Panc1 (cell line): ENCODE results near the gene PTPN23. TPM values are rescaled to one million over a fixed set of nuclear protein-coding genes. Genes with fewer than 3 reads are reported as not detected.
"Not testable (repeated sequence)": the region's sequence is repeated elsewhere in the genome, so short reads cannot be mapped to it uniquely, and the experiment has no call there.

Experiments used
- ATAC-seq: fragments of 200-7000 bp; cut with Tn5 transposase; 2 replicates; pipeline ENCODE4 v1.9.1; 2020; ENCODE audit warnings: mild to moderate bottlenecking, moderate library complexity
- BruUV-seq: library from RNA; stranded (reverse); fragments of 400-500 nt; replicated peaks from 2 replicates; lab custom pipeline; 2021; lab: Mats Ljungman, UMichigan
- CTCF ChIA-PET: fragments of 300-600 bp; sonication (Branson Sonifier 250); formaldehyde crosslinking; loops from one replicate; lab custom pipeline; 2022; ENCODE audit warnings: antibody characterized with exemption; lab: Charles Lee
- POLR2A ChIA-PET: fragments of 300-600 bp; sonication (Branson Sonifier 250); formaldehyde crosslinking; loops from one replicate; lab custom pipeline; 2022; ENCODE audit warnings: antibody characterized with exemption; lab: Charles Lee
- DNase-seq: peaks from one replicate; pipeline ENCODE4 v3.0.0-alpha.2; 2010; ENCODE audit warnings: low read depth, low spot score
- H3K27ac ChIP-seq: 2 replicates; pipeline ENCODE4 v1.5.1; 2011; ENCODE audit warnings: mild to moderate bottlenecking, low read length, inconsistent platforms
- H3K27me3 ChIP-seq: fragments of 200-500 bp; sonication (Bioruptor generic); 2 replicates; pipeline ENCODE4 v1.6.0; 2014; ENCODE audit warnings: low read length, inconsistent platforms; ENCODE audit not compliant: control insufficient read depth, insufficient read depth
- H3K36me3 ChIP-seq: fragments of 200-500 bp; sonication (Bioruptor generic); 2 replicates; pipeline ENCODE4 v1.5.1; 2014; ENCODE audit warnings: inconsistent platforms, mild to moderate bottlenecking, low read length, moderate library complexity; ENCODE audit not compliant: control insufficient read depth, insufficient read depth
- H3K4me1 ChIP-seq: 2 replicates; pipeline ENCODE4 v1.5.1; 2011; ENCODE audit warnings: inconsistent platforms, mild to moderate bottlenecking, low read length, moderate library complexity; ENCODE audit not compliant: control insufficient read depth, insufficient read depth
- H3K4me3 ChIP-seq, 2 experiments: 2 replicates each; pipeline ENCODE4 v1.5.1; 2011 to 2012; ENCODE audit warnings: low read depth in 2 of 2, low read length in 2 of 2, mild to moderate bottlenecking in 2 of 2, inconsistent platforms in 1 of 2, moderate library complexity in 1 of 2
- H3K9me3 ChIP-seq: fragments of 200-500 bp; sonication (Bioruptor generic); 2 replicates; pipeline ENCODE4 v1.5.1; 2014; ENCODE audit warnings: low read depth, mild to moderate bottlenecking, inconsistent platforms, low read length, moderate library complexity; ENCODE audit not compliant: control insufficient read depth, insufficient read depth
- POLR2AphosphoS5 ChIP-seq: IDR thresholded peaks from 2 replicates; pipeline ENCODE4 v1.6.1; 2012; ENCODE audit warnings: mild to moderate bottlenecking, low read depth, low read length, moderate library complexity
- SIN3A ChIP-seq: IDR thresholded peaks from 2 replicates; pipeline ENCODE4 v1.6.1; 2012; ENCODE audit warnings: low read depth, mild to moderate bottlenecking, low read length, moderate library complexity, borderline replicate concordance; ENCODE audit not compliant: insufficient read depth
- TCF7L2 ChIP-seq: IDR thresholded peaks from 2 replicates; pipeline ENCODE4 v1.6.1; 2011; ENCODE audit warnings: mild to moderate bottlenecking, low read depth, low read length, inconsistent platforms
- in situ Hi-C: cut with HindIII; loops from 2 replicates; pipeline ENCODE4 v1.10.0; 2016; ENCODE audit warnings: low sequenced_read_pairs, low pct_unique_long_range_greater_than_20kb
- intact Hi-C: fragments of 100-400 bp; cut with micrococcal nuclease; formaldehyde crosslinking; loops from one replicate; pipeline ENCODE4 v1.10.0; 2022; ENCODE audit not compliant: unreplicated experiment
- total RNA-seq: library from RNA; stranded (reverse); gene quantifications from one replicate; pipeline ENCODE4 v1.2.1, GENCODE V29; 2021; ENCODE audit not compliant: unreplicated experiment
- TF ChIP-seq, protein P1 (sequence below): fragments of 450-650 bp; IDR thresholded peaks from 2 replicates; pipeline ENCODE4 v1.5.1; 2017; ENCODE audit warnings: mild to moderate bottlenecking
- TF ChIP-seq, protein P2 (sequence below), 2 experiments: IDR thresholded peaks; 2 replicates each; pipeline ENCODE4 v1.6.1; 2011 to 2012; ENCODE audit warnings: low read depth in 2 of 2, control low read depth in 1 of 2, low read length in 1 of 2, mild to moderate bottlenecking in 1 of 2, moderate library complexity in 1 of 2; ENCODE audit not compliant: insufficient read depth in 1 of 2

The PTPN23 gene
- total RNA-seq, 1 experiment from 2014 or later, result 35.7 TPM

DNA sequence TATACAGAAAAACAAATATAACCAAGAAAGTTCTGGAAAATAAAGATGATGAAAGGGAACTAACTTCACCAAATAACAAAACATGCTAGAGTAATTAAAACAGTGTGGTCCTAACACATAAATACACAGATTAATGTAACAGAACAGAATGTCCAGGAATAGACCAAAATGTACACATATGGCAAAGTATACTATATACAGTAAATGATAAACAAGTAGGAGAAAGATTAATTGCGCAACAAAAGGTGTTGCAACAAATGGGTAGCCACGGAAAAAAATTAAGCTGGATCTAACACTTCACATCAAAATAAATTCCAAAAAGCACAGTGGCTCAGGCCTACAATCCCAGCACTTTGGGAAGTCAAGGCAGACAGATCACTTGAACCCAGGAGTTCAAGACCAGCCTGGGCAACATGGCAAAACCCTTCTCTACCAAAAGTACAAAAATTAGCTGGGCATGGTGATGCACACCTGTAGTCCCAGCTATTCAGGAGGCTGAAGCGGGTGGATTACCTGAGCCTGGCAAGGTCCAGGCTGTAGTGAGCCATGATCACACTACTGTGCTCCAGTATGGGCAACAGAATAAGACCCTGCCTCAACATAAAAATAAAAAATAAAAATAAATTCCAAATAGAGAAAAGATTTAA lies 75.1 kb downstream of the PTPN23 start:
- intact Hi-C loops (no loop called here), in situ Hi-C loops (no loop called here)
- Histone ChIP-seq H3K4me1 (no peaks in the 10 kb centered on the region), H3K36me3 (no peaks in the 10 kb centered on the region), H3K27me3 (no peaks in the 10 kb centered on the region), H3K27ac (no peak overlapping the region), H3K9me3 (no peaks in the 10 kb centered on the region), H3K4me3 (no peak overlapping the region)
- ChIA-PET POLR2A (no interaction called here), CTCF (no interaction called here)
- DNase-seq (no peak), ATAC-seq (no peak)
- no TSS peak for BruUV-seq
- TF ChIP-seq, protein P1, sequence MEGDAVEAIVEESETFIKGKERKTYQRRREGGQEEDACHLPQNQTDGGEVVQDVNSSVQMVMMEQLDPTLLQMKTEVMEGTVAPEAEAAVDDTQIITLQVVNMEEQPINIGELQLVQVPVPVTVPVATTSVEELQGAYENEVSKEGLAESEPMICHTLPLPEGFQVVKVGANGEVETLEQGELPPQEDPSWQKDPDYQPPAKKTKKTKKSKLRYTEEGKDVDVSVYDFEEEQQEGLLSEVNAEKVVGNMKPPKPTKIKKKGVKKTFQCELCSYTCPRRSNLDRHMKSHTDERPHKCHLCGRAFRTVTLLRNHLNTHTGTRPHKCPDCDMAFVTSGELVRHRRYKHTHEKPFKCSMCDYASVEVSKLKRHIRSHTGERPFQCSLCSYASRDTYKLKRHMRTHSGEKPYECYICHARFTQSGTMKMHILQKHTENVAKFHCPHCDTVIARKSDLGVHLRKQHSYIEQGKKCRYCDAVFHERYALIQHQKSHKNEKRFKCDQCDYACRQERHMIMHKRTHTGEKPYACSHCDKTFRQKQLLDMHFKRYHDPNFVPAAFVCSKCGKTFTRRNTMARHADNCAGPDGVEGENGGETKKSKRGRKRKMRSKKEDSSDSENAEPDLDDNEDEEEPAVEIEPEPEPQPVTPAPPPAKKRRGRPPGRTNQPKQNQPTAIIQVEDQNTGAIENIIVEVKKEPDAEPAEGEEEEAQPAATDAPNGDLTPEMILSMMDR, result no peak
- TF ChIP-seq, protein P2, sequence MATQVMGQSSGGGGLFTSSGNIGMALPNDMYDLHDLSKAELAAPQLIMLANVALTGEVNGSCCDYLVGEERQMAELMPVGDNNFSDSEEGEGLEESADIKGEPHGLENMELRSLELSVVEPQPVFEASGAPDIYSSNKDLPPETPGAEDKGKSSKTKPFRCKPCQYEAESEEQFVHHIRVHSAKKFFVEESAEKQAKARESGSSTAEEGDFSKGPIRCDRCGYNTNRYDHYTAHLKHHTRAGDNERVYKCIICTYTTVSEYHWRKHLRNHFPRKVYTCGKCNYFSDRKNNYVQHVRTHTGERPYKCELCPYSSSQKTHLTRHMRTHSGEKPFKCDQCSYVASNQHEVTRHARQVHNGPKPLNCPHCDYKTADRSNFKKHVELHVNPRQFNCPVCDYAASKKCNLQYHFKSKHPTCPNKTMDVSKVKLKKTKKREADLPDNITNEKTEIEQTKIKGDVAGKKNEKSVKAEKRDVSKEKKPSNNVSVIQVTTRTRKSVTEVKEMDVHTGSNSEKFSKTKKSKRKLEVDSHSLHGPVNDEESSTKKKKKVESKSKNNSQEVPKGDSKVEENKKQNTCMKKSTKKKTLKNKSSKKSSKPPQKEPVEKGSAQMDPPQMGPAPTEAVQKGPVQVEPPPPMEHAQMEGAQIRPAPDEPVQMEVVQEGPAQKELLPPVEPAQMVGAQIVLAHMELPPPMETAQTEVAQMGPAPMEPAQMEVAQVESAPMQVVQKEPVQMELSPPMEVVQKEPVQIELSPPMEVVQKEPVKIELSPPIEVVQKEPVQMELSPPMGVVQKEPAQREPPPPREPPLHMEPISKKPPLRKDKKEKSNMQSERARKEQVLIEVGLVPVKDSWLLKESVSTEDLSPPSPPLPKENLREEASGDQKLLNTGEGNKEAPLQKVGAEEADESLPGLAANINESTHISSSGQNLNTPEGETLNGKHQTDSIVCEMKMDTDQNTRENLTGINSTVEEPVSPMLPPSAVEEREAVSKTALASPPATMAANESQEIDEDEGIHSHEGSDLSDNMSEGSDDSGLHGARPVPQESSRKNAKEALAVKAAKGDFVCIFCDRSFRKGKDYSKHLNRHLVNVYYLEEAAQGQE (IDR thresholded peaks at IDR 0.05; ENCODE audit: insufficient read depth in 1 of 2, low read depth in 2 of 2, low read length in 1 of 2), result no peak
- TF ChIP-seq SIN3A (no peak), POLR2AphosphoS5 (no peak), TCF7L2 (no peak)

DNA sequence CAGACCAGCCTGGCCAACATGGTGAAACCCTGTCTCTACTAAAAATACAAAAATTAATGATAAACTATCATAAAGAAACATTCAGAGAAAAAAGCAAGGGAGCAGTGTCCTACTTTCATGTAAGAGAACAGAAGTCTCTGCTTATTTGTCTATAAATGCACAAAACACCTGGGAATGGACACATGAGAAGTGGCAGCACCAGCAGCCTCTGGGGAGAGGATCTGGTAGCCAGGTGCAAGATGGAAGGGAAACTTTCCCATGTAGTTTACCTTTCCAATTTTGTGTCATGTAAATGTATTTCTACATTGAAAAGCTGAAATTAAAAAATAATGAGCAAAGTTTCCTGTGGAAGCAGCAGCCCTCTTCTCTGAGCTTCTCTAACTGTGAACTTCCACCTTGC lies 76.2 kb downstream of the PTPN23 start:
- H3K27me3 ChIP-seq, result no peaks in the 10 kb centered on the region
- BruUV-seq, result no TSS peak
- ATAC-seq (no peak), DNase-seq (no peak)
- TF ChIP-seq, protein P1, result no peak
- no peak for TF ChIP-seq SIN3A
- no peak for TF ChIP-seq TCF7L2
- TF ChIP-seq, protein P2 (IDR thresholded peaks at IDR 0.05; ENCODE audit: insufficient read depth in 1 of 2, low read depth in 2 of 2, low read length in 1 of 2), result no peak
- TF ChIP-seq POLR2AphosphoS5, result no peak
- H3K36me3 ChIP-seq, result no peaks in the 10 kb centered on the region
- in situ Hi-C loops (no loop called here), intact Hi-C loops (no loop called here)
- no peak overlapping the region for H3K4me3 ChIP-seq
- no peaks in the 10 kb centered on the region for H3K4me1 ChIP-seq
- ChIA-PET POLR2A (no interaction called here), CTCF (interaction anchor here (0.6 kb wide), 1 partner anchor 8 kb away, joined by 6 read pairs; no protein-coding TSS in a partner anchor)
- no peaks in the 10 kb centered on the region for H3K9me3 ChIP-seq
- H3K27ac ChIP-seq, result no peak overlapping the region

DNA sequence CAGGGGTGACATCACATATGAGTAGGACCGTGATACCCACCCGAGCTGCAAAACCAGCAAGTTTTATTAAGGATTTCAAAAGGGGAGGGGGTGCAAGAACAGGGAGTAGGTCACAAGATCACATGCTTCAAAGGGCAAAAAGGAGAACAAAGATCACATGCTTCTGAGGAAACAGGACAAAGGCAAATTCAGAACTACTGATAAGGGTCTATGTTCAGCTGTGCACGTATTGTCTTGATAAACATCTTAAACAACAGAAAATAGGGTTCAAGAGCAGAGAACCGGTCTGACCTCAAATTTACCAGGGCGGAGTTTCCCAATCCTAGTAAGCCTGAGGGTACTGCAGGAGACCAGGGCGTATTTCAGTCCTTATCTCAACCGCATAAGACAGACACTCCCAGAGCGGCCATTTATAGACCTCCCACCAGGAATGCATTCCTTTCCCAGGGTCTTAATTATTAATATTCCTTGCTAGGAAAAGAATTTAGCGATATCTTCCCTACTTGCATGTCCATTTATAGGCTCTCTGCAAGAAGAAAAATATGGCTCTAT lies 78.8 kb downstream of the PTPN23 start:
- intact Hi-C loops, CTCF ChIA-PET, H3K9me3 ChIP-seq, DNase-seq, POLR2A ChIA-PET, H3K27me3 ChIP-seq, H3K4me3 ChIP-seq, H3K4me1 ChIP-seq, H3K36me3 ChIP-seq, in situ Hi-C loops, H3K27ac ChIP-seq, BruUV-seq, ATAC-seq: not testable (repeated sequence)
